Neural cell (in vitro differentiated cells): ENCODE results near the gene GABRB1.

ENCODE experiments used
- EP300 ChIP-seq: fragments of 450-650 bp; conservative IDR thresholded peaks from 2 replicates; pipeline ENCODE4 v1.6.1; 2014; ENCODE audit warnings: antibody characterized with exemption, mild to moderate bottlenecking, moderate library complexity; ENCODE audit not compliant: poor library complexity, severe bottlenecking
- EZH2 ChIP-seq: fragments of 200-600, 300-800 bp; shearing (Covaris generic), sonication (generic); IDR thresholded peaks from 2 replicates; pipeline ENCODE4 v1.6.1; 2014; ENCODE audit warnings: antibody characterized with exemption, low read length, borderline replicate concordance, mild to moderate bottlenecking; ENCODE audit not compliant: insufficient read depth, poor library complexity, severe bottlenecking
- MXI1 ChIP-seq: fragments of 450-650 bp; conservative IDR thresholded peaks from 2 replicates; pipeline ENCODE4 v1.6.1; 2014; ENCODE audit warnings: antibody characterized with exemption, mild to moderate bottlenecking; ENCODE audit not compliant: poor library complexity, severe bottlenecking
- POLR2AphosphoS5 ChIP-seq: IDR thresholded peaks from 2 replicates; pipeline ENCODE4 v1.6.1; 2012
- RAD21 ChIP-seq: fragments of 450-650 bp; conservative IDR thresholded peaks from 2 replicates; pipeline ENCODE4 v1.6.1; 2014; ENCODE audit warnings: antibody characterized with exemption, mild to moderate bottlenecking, moderate library complexity
- REST ChIP-seq: IDR thresholded peaks from 2 replicates; pipeline ENCODE4 v1.6.1; 2012; ENCODE audit warnings: borderline replicate concordance
- SMC3 ChIP-seq: fragments of 450-650 bp; conservative IDR thresholded peaks from 2 replicates; pipeline ENCODE4 v1.6.1; 2014; ENCODE audit warnings: antibody characterized with exemption, mild to moderate bottlenecking, moderate library complexity; ENCODE audit not compliant: poor library complexity
- TAF1 ChIP-seq: IDR thresholded peaks from 2 replicates; pipeline ENCODE4 v1.6.1; 2012; ENCODE audit warnings: low read depth
- TF ChIP-seq, protein P1 (sequence below): fragments of 450-650 bp; IDR thresholded peaks from 2 replicates; pipeline ENCODE4 v1.5.1; 2014; ENCODE audit warnings: antibody characterized with exemption, mild to moderate bottlenecking, moderate library complexity; ENCODE audit not compliant: poor library complexity, severe bottlenecking

DNA sequence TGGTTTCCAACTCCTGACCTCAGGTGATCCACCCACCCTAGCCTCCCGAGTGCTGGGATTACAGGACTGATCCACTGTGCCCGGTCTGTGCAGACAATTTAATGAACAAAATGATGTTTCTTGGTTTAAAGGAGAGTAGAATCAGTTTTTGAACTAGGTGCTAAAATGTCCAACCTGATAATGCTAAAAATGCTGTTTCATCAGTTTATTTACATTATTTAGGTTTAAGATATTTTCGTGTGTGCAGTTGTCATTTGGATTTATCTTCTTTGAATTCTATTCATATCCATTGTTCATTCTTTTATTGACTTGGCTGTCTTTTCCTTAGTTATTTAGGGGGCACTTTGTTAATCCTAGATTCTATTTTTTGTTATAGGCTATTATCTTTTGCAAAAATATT is 18.0 kb upstream of the GABRB1 start:
- TF ChIP-seq, protein P1, sequence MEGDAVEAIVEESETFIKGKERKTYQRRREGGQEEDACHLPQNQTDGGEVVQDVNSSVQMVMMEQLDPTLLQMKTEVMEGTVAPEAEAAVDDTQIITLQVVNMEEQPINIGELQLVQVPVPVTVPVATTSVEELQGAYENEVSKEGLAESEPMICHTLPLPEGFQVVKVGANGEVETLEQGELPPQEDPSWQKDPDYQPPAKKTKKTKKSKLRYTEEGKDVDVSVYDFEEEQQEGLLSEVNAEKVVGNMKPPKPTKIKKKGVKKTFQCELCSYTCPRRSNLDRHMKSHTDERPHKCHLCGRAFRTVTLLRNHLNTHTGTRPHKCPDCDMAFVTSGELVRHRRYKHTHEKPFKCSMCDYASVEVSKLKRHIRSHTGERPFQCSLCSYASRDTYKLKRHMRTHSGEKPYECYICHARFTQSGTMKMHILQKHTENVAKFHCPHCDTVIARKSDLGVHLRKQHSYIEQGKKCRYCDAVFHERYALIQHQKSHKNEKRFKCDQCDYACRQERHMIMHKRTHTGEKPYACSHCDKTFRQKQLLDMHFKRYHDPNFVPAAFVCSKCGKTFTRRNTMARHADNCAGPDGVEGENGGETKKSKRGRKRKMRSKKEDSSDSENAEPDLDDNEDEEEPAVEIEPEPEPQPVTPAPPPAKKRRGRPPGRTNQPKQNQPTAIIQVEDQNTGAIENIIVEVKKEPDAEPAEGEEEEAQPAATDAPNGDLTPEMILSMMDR, result no peak
- no peak for TF ChIP-seq REST
- no peak for TF ChIP-seq EP300
- no peak for TF ChIP-seq MXI1
- no peak for TF ChIP-seq EZH2
- TF ChIP-seq POLR2AphosphoS5, result no peak
- TF ChIP-seq TAF1, result no peak
- no peak for TF ChIP-seq RAD21
- no peak for TF ChIP-seq SMC3
